SK-N-SH (cell line): ENCODE results near the gene COPS3. TPM values are rescaled to one million over a fixed set of nuclear protein-coding genes. Genes with fewer than 3 reads are reported as not detected.

Experiments used
- CTCF ChIA-PET: fragments of 300-600, 350-600 bp; formaldehyde crosslinking; extraction: SDS; loops from one replicate; lab custom pipeline; 2021; lab: Yijun Ruan, JAX
- POLR2A ChIA-PET: fragments of 350-600 bp; sonication (Branson Sonifier 250); formaldehyde crosslinking; extraction: SDS; loops from one replicate; lab custom pipeline; 2020; ENCODE audit warnings: antibody characterized with exemption, inconsistent platforms; lab: Yijun Ruan, JAX
- DNase-seq: peaks from one replicate; pipeline ENCODE4 v3.0.0; 2012
- H2AFZ ChIP-seq: fragments of 200-600 bp; sonication (generic); 2 replicates; pipeline ENCODE4 v1.8.1; 2016; ENCODE audit warnings: antibody characterized with exemption, mild to moderate bottlenecking, low read depth
- H3F3A ChIP-seq: fragments of 200-600 bp; sonication (generic); replicated peaks from 2 replicates; pipeline ENCODE3; 2016; ENCODE audit warnings: antibody characterized with exemption, mild to moderate bottlenecking; ENCODE audit not compliant: insufficient read depth
- H3K27ac ChIP-seq, 2 experiments: fragments of 200-500 bp in 1 of 2; fragments of 200-600 bp in 1 of 2; sonication (Bioruptor generic) in 1 of 2; sonication (generic), shearing (Covaris generic) in 1 of 2; 2 replicates each; pipeline versions ENCODE4 v1.5.1 to v1.6.1; 2014 to 2016; ENCODE audit warnings: low read depth in 2 of 2, inconsistent platforms in 1 of 2, low read length in 1 of 2, mild to moderate bottlenecking in 1 of 2, mixed read lengths in 1 of 2
- H3K27me3 ChIP-seq: fragments of 200-600 bp; sonication (generic), shearing (Covaris generic); 2 replicates; pipeline ENCODE4 v1.6.1; 2016; ENCODE audit warnings: mixed run types; ENCODE audit not compliant: insufficient read depth
- H3K36me3 ChIP-seq, 2 experiments: fragments of 200-500 bp in 1 of 2; fragments of 200-600 bp in 1 of 2; sonication (Bioruptor generic) in 1 of 2; sonication (generic) in 1 of 2; replicated peaks in 1 of 2; 2 replicates each; pipeline versions ENCODE3 to v1.5.1; 2014 to 2016; ENCODE audit warnings: low read length in 1 of 2, mild to moderate bottlenecking in 1 of 2; ENCODE audit not compliant: insufficient read depth in 2 of 2, control insufficient read depth in 1 of 2
- H3K4me1 ChIP-seq, 2 experiments: fragments of 200-500 bp in 1 of 2; fragments of 200-600 bp in 1 of 2; sonication (Bioruptor generic) in 1 of 2; sonication (generic), shearing (Covaris generic) in 1 of 2; 2 replicates each; pipeline versions ENCODE4 v1.5.1 to v1.6.1; 2014 to 2016; ENCODE audit warnings: low read depth in 1 of 2, low read length in 1 of 2, mixed run types in 1 of 2; ENCODE audit not compliant: insufficient read depth in 2 of 2, control insufficient read depth in 1 of 2
- H3K4me2 ChIP-seq: fragments of 200-600 bp; sonication (generic), shearing (Covaris generic); 2 replicates; pipeline ENCODE4 v1.6.1; 2017; ENCODE audit warnings: mixed run types
- H3K4me3 ChIP-seq, 2 experiments: fragments of 200-500 bp in 1 of 2; fragments of 200-600 bp in 1 of 2; sonication (Bioruptor generic) in 1 of 2; sonication (generic), shearing (Covaris generic) in 1 of 2; 2 replicates each; pipeline versions ENCODE4 v1.5.1 to v1.8.1; 2014 to 2016; ENCODE audit warnings: low read depth in 2 of 2, inconsistent platforms in 1 of 2, low read length in 1 of 2, mild to moderate bottlenecking in 1 of 2, mixed read lengths in 1 of 2, moderate library complexity in 1 of 2
- H3K79me2 ChIP-seq: fragments of 200-600 bp; sonication (generic); 2 replicates; pipeline ENCODE4 v1.8.1; 2017; ENCODE audit warnings: mild to moderate bottlenecking; ENCODE audit not compliant: insufficient read depth
- H3K9ac ChIP-seq: fragments of 200-600 bp; sonication (generic); 2 replicates; pipeline ENCODE4 v1.6.1; 2017; ENCODE audit warnings: mixed run types
- H3K9me2 ChIP-seq: fragments of 200-600 bp; sonication (generic); 2 replicates; pipeline ENCODE4 v1.6.1; 2017; ENCODE audit warnings: mixed run types
- H3K9me3 ChIP-seq: fragments of 200-600 bp; sonication (generic); 2 replicates; pipeline ENCODE4 v1.6.1; 2017; ENCODE audit warnings: mixed run types, mild to moderate bottlenecking, moderate library complexity
- H4K20me1 ChIP-seq: fragments of 200-600 bp; sonication (generic); 2 replicates; pipeline ENCODE4 v1.6.1; 2017; ENCODE audit warnings: mild to moderate bottlenecking, mixed run types; ENCODE audit not compliant: insufficient read depth
- EP300 ChIP-seq, 2 experiments: IDR thresholded peaks; 2 replicates each; pipeline versions ENCODE4 v1.4.0 to v1.6.1; 2012; ENCODE audit warnings: borderline replicate concordance in 1 of 2, low read depth in 1 of 2, low read length in 1 of 2
- EZH2phosphoT487 ChIP-seq: fragments of 200-600 bp; sonication (generic); IDR thresholded peaks from 2 replicates; pipeline ENCODE4 v1.6.1; 2017; ENCODE audit warnings: low read depth, mixed run types, mild to moderate bottlenecking, antibody characterized with exemption, moderate library complexity, borderline replicate concordance
- FOSL2 ChIP-seq: IDR thresholded peaks from 2 replicates; pipeline ENCODE4 v1.4.0; 2012; ENCODE audit warnings: low read depth, mild to moderate bottlenecking, moderate library complexity, borderline replicate concordance
- FOXJ3 ChIP-seq: sonication (generic); formaldehyde crosslinking; IDR thresholded peaks from 2 replicates; pipeline ENCODE4 v1.5.1; 2020; ENCODE audit warnings: mild to moderate bottlenecking, missing genetic modification reagents
- GATA2 ChIP-seq: sonication (generic); formaldehyde crosslinking; IDR thresholded peaks from 2 replicates; pipeline ENCODE4 v1.5.0; 2020; ENCODE audit warnings: mild to moderate bottlenecking, missing genetic modification reagents
- MXI1 ChIP-seq: IDR thresholded peaks from 2 replicates; pipeline ENCODE4 v1.6.1; 2012; ENCODE audit warnings: mild to moderate bottlenecking, low read depth, low read length, improper control_type of control experiment
- RFX5 ChIP-seq: IDR thresholded peaks from 2 replicates; pipeline ENCODE4 v1.6.1; 2012; ENCODE audit warnings: mild to moderate bottlenecking, improper control_type of control experiment, low read length
- SIN3A ChIP-seq: IDR thresholded peaks from 2 replicates; pipeline ENCODE4 v1.6.1; 2012; ENCODE audit warnings: low read depth, mild to moderate bottlenecking, low read length, moderate library complexity, borderline replicate concordance
- SMC3 ChIP-seq: IDR thresholded peaks from 2 replicates; pipeline ENCODE4 v1.6.1; 2012; ENCODE audit warnings: low read depth, low read length, improper control_type of control experiment
- WGBS: methylation state at CpG from one replicate; pipeline ENCODE4 v1.1.6; 2017; ENCODE audit warnings: low lambda C conversion rate; 5-methylcytosine and 5-hydroxymethylcytosine counted together
- polyA plus RNA-seq, 3 experiments: library from polyadenylated mRNA; depleted of rRNA; stranded (reverse); fragments of >200 nt; gene quantifications; 2 replicates each; pipeline ENCODE4 v1.2.3, GENCODE V29; 2012
- TF ChIP-seq, protein P1 (sequence below): IDR thresholded peaks from 2 replicates; pipeline ENCODE4 v1.4.0; 2012; ENCODE audit warnings: low read depth

COPS3 gene
- polyA plus RNA-seq, 1 of the 3 experiments (the other 2 are of a cell fraction): 64.8 TPM

GRCh38 chr17:17324616-17325015 lies 43.6 kb upstream of the COPS3 start:
- Histone ChIP-seq H4K20me1 (no peaks in the 10 kb centered on the region), H2AFZ (no peak overlapping the region), H3K27ac (no peak overlapping the region), H3K79me2 (no peaks in the 10 kb centered on the region), H3K9me3 (no peaks in the 10 kb centered on the region), H3F3A (no peaks in the 10 kb centered on the region), H3K4me1 (no peaks in the 10 kb centered on the region), H3K4me2 (no peak overlapping the region), H3K4me3 (no peak overlapping the region), H3K9ac (no peak overlapping the region), H3K36me3 (no peaks in the 10 kb centered on the region), H3K27me3 (no peaks in the 10 kb centered on the region), H3K9me2 (no peaks in the 10 kb centered on the region)
- no peak for TF ChIP-seq SMC3
- TF ChIP-seq SIN3A: no peak
- no peak for TF ChIP-seq RFX5
- no peak for TF ChIP-seq EZH2phosphoT487
- no peak for TF ChIP-seq FOXJ3 (CRISPR knock-in tag)
- TF ChIP-seq, protein P1, sequence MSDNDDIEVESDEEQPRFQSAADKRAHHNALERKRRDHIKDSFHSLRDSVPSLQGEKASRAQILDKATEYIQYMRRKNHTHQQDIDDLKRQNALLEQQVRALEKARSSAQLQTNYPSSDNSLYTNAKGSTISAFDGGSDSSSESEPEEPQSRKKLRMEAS: no peak
- TF ChIP-seq MXI1: no peak
- no peak for TF ChIP-seq FOSL2
- WGBS: 85% methylated on average over 8 of the region's 8 CpGs
- no peak for DNase-seq
- CTCF ChIA-PET: no interaction called here
- POLR2A ChIA-PET: no interaction called here

- Histone ChIP-seq H3F3A (no peaks in the 10 kb centered on the region), H3K9ac (no peak overlapping the region)
- no peak for TF ChIP-seq EZH2phosphoT487
- no peak for TF ChIP-seq GATA2
- TF ChIP-seq EP300 (IDR thresholded peaks at IDR 0.05; ENCODE audit: borderline replicate concordance in 1 of 2, low read depth in 1 of 2, low read length in 1 of 2): no peak
- TF ChIP-seq, all 33 proteins: peak for 0
- H3K9me2 ChIP-seq: no peaks in the 10 kb centered on the region
- H3K9me3 ChIP-seq: no peaks in the 10 kb centered on the region
- no peak for DNase-seq
- CTCF ChIA-PET: no interaction called here
- no peak overlapping the region for H3K27ac ChIP-seq
- no peak overlapping the region for H3K4me3 ChIP-seq
- H3K4me1 ChIP-seq: no peaks in the 10 kb centered on the region
- H3K79me2 ChIP-seq: no peaks in the 10 kb centered on the region
- 93% methylated on average over 10 of the region's 21 CpGs for WGBS
- H2AFZ ChIP-seq: no peak overlapping the region
- H3K27me3 ChIP-seq: no peaks in the 10 kb centered on the region
- H3K36me3 ChIP-seq: no peaks in the 10 kb centered on the region
- POLR2A ChIA-PET: no interaction called here
- H3K4me2 ChIP-seq: no peak overlapping the region
- H4K20me1 ChIP-seq: no peaks in the 10 kb centered on the region
These were observed 41.8 kb upstream of the COPS3 start for GRCh38 chr17:17322516-17323510.
